OCI-LY7 (cell line): ENCODE data around the gene ERFE.

Experiments used
- CTCF ChIP-seq: fragments of 200-600 bp; sonication (generic); conservative IDR thresholded peaks from 2 replicates; pipeline ENCODE4 v1.5.1; 2014; ENCODE audit warnings: mild to moderate bottlenecking, antibody characterized with exemption, low read length, moderate library complexity, mixed read lengths
- EZH2phosphoT487 ChIP-seq: fragments of 200-600 bp; sonication (generic); IDR thresholded peaks from 2 replicates; pipeline ENCODE4 v1.6.1; 2018; ENCODE audit warnings: low read depth, borderline replicate concordance, mild to moderate bottlenecking, mixed run types, antibody characterized with exemption, low read length, moderate library complexity, mixed read lengths

GRCh38 chr2:238167761-238168160 is 9.0 kb downstream of the ERFE start:
- TF ChIP-seq CTCF (no peak), EZH2phosphoT487 (no peak)
